Measurements from ENCODE around the gene REX1BD.

Gene REX1BD

GRCh38 chr19:18603958-18604819 lies 15.6 kb downstream of the REX1BD start:
- no peak for DNase-seq

GRCh38 chr19:18604820-18605159 lies 16.2 kb downstream of the REX1BD start:
- no peak for DNase-seq

GRCh38 chr19:18605196-18605545 lies 16.6 kb downstream of the REX1BD start:
- no peak for DNase-seq

- DNase-seq = no peak
These were observed 17.1 kb downstream of the REX1BD start for GRCh38 chr19:18605546-18606280.

- DNase-seq = no peak
These were observed 18.0 kb downstream of the REX1BD start, which contains the start of gene CRLF1 for GRCh38 chr19:18606281-18607225. TSS of gene CRLF1 (minus strand) at chr19:18606799. CDS start at chr19:18606656, 143 bp downstream.

- DNase-seq = no peak
These were observed 18.9 kb downstream of the REX1BD start for GRCh38 chr19:18607226-18608101.

GRCh38 chr19:18608102-18608804 lies 19.7 kb downstream of the REX1BD start:
- no peak for DNase-seq

GRCh38 chr19:18608805-18609716 lies 20.5 kb downstream of the REX1BD start:
- no peak for DNase-seq

GRCh38 chr19:18609717-18610051 lies 21.1 kb downstream of the REX1BD start:
- DNase-seq = no peak

- no peak for DNase-seq
These were observed 21.6 kb downstream of the REX1BD start for GRCh38 chr19:18610245-18610555.

GRCh38 chr19:18610556-18611326 lies 22.1 kb downstream of the REX1BD start:
- no peak for DNase-seq

GRCh38 chr19:18611327-18612050 lies 22.9 kb downstream of the REX1BD start:
- DNase-seq = no peak

GRCh38 chr19:18612051-18612771 lies 23.6 kb downstream of the REX1BD start:
- DNase-seq = no peak

- DNase-seq = no peak
These were observed 24.4 kb downstream of the REX1BD start, which contains the start of gene TMEM59L for GRCh38 chr19:18612772-18613588. TSS of gene TMEM59L (plus strand) at chr19:18612870. CDS start at chr19:18612959, 89 bp downstream.

GRCh38 chr19:18613589-18614234 lies 25.1 kb downstream of the REX1BD start:
- no peak for DNase-seq

- no peak for DNase-seq
These were observed 27.4 kb downstream of the REX1BD start for GRCh38 chr19:18616023-18616422.

- no peak for DNase-seq
These were observed 29.0 kb downstream of the REX1BD start for GRCh38 chr19:18617562-18617961.
